CD4-positive, alpha-beta T cell treated with Interleukin-1 beta for 1 hour (primary cell): ENCODE data around the gene THRAP3.
A peak's percentile ranks its signal among the peaks of the same experiment; 100 is the strongest.
"Not testable (repeated sequence)": the region's sequence is repeated elsewhere in the genome, so short reads cannot be mapped to it uniquely, and the experiment has no call there.

Source experiments
- DNase-seq, 2 donors: peaks; one replicate each; pipeline ENCODE4 v3.0.0-alpha.2; 2020 to 2022

Gene THRAP3

GRCh38 chr1:36223996-36224536, at the start of gene THRAP3:
Gene THRAP3, plus strand, starts transcription at chr1:36224443. Its CDS starts 58,121 bp downstream, at chr1:36282564.
- peak; percentile 100 for DNase-seq

DNA sequence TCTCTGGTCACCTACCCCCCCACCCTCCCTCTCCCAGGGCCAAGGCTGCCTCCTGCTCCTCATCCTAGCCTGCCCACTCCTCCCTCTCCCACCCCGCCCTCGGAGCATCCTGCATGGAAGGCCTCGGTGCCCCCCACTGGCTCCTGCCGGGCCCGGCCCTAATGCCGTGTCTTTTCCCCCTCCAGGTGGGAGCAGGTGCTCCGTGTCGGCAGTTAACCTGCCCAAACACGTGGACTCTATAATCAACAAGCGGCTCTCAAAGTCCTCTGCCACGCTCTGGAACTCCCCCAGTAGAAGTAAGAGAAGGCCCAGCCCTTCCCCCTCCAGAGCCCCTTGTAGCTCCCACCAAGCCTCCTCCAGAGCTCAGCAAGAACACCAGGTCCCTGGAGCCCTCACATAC, 49.5 kb upstream of the THRAP3 start:
- no peak for DNase-seq

- peak in 1 of 2 donors; percentile 31 for DNase-seq
Measured at GRCh38 chr1:36175137-36176095, 48.8 kb upstream of the THRAP3 start.

- no peak for DNase-seq
Measured at GRCh38 chr1:36176106-36176949, 47.9 kb upstream of the THRAP3 start.

DNA sequence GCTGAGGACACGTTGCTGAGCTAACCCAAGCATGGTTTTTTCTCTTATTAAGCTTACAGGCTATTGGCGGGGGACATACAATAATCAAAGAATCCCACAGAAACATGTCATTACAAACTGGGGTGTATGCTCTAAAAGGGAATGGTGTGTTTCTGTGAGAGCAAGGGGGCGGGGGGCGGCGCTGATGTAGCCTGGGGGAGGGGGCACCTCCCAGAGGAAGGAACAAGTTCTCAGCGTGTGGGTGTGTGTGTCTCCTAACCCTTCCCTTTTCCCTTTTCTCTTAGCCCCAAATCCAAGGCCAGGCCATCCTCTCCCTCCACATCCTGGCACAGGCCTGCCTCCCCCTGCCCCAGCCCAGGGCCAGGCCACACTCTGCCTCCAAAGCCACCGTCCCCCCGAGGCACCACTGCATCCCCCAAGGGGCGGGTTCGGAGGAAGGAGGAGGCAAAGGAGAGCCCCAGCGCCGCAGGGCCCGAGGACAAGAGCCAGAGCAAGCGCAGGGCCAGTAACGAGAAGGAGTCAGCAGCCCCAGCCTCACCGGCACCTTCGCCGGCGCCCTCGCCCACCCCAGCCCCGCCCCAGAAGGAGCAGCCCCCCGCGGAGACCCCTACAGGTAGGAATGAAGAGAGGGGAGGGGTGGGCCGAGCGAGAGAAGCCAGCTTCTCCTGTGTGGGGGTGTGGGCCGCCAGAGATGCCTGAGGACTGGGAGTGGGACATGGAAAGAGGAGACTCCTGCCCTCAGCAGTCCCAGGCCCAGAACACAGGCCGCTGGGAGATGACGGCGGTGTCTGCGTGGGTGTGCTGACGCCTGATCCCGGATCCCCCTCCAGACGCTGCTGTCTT, 46.4 kb upstream of the THRAP3 start:
- DNase-seq, result no peak

DNA sequence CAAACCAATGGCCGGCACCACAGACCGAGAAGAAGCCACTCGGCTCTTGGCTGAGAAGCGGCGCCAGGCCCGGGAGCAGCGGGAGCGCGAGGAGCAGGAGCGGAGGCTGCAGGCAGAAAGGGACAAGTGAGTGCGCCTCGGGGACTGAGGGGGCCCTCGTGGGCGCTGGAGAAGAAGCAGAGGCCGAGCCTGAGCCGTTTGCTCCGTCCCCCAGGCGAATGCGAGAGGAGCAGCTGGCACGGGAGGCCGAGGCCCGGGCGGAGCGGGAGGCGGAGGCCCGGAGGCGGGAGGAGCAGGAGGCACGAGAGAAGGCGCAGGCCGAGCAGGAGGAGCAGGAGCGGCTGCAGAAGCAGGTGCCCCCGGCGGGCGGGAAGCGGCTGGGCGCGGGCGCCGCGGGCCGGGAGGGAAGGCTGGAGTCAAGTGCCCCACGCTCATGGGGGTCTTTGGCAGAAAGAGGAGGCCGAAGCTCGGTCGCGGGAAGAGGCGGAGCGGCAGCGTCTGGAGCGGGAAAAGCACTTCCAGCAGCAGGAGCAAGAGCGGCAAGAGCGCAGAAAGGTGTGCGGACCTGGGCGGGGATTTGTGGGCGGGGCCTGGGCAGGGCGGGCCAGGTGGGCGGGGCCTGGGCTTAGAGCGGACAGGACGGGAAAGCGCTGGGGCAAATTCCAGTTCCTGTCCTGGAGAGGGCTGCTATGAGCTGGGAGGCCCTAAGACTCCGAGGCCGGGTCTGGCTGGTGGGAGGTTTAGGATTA, 45.6 kb upstream of the THRAP3 start:
- no peak for DNase-seq

DNA sequence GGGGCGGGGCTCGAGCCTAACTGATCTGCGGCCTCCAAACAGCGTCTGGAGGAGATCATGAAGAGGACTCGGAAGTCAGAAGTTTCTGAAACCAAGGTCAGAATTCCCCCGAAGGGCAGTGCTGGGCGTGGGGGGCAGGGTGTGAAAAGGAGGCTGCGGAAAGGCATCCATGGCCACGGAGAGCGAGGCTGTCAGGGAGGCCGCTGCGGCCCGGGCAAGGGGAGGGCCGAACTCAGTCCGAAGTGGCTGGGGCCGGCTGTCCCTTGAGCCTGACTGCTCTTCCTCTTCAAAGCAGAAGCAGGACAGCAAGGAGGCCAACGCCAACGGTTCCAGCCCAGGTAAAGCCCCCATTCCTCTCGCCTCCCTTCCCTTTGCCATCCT, 45.0 kb upstream of the THRAP3 start:
- no peak for DNase-seq

DNA sequence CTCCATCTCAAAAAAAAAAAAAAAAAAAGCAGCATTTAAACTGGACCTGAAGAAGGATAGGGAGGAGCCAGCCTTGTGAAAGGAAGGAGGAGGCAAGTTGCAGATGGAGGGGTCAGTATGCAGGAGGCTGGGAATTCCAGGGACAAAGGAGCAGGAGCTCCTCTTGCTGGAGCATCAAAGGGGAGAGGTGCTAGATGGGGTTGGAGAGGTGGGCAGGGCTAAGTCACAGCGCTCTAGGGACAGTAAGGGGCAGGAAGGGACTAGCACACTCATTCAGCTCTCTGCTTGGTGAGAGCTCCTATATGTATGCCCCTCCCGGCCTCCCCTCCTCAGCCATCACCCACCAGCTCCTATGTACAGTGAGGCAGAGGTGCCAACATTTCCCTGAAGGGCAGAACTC, 41.5 kb upstream of the THRAP3 start:
- DNase-seq, result no peak

- no peak for DNase-seq
Measured at GRCh38 chr1:36183309-36183856, 40.9 kb upstream of the THRAP3 start.

DNA sequence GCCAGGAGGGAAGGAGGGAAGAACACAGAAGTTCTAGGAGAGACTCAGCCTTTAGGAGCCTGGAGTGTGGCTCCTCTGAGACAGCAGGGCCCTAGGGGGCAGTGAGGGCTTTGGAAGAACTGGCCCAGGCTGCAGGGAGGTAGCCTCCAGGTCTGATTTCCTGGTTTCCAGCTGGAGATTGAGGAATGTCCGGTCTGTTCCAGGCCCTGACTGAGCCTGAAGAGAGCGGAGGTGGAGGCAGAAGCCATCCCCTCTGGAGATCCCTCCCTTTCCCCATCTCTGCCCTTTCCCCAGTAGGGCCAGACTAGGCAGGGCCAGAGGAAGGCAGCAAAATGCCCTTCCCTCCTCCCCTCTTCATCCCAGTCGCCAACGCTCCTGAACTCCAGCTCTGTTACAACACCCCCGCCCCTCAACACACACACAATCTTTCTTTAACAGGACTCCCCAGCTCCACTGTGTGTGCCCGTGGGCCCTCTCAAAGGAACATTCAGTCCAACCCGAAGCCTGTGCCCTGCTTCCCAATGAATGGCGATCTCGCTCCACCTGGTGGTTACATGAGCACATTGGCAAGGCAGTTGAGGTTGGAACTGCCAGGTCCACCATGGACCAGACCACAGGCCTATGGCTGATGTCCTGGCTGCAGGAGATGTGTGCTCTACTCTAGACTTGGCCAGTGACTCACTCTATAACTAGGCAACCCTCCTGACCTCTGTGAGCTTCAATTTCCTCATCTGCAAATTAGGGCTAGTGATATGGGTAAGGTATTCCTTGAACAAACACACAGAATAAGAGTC, 36.2 kb upstream of the THRAP3 start:
- DNase-seq, result peak; percentile 87 to 89

GRCh38 chr1:36196805-36197204, 27.4 kb upstream of the THRAP3 start:
- not testable (repeated sequence) for DNase-seq

- no peak for DNase-seq
Measured at GRCh38 chr1:36198641-36199040, 25.6 kb upstream of the THRAP3 start.

DNA sequence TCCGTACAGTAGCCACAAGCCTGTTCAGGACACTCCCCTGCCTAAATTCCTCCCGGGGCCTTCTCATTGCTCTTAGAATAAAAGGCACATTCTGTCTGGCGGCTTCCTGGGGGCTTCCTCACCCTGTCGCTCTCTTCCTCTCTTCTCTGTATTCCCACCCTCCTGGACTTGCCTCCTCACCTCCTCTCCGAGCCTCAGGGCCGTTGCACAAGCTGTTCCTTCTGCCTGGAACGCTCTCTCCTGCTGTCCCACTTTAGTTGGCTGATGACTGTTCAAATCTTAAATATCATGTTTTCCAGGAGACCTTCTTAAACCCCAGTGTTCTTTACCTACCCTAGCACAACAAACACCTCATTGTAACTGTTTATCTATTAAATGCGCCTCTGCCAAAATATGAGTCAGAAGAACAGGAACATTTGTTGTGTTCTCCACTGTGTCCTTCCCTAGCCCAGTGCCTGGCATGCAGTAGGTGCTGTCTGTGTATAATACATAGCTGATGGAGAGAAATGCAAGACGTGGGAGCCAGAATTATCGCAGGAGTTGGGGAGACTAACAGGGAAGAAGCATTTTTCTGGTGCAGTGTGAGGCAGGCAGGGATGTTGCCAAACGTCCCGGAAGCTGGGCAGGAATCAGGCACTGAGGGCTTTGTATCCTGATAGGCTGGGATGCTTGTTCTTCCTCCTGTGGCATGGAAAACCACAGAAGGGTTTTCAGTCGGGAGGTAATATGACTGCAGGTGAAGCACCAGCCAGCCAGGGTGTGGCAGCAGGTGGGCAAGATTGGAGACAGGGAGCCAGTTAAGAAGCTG, 24.1 kb upstream of the THRAP3 start:
- DNase-seq, result no peak

DNA sequence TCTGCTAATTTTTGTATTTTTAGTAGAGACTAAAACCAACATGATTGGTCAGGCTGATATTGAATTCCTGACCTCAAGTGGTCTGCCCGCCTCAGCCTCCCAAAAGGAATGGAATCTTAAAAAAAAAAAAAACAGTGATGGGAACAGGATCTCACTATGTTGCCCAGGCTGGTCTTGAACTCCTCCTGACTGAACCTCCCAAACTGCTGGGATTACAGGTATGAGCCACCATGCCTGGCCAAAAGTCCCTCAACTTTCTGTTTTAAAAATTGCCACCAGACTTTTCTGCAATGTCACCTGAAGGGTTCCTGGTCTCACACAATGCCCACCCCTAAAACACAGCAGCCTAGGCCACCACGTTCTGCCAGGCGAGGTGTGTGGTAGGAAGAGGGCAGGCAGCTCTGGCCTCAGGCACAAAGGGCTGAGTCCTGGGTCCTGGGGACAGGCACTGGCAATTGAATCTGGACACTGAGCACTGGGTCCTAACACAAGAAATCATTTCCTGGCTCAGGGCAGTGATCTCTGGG, 21.2 kb upstream of the THRAP3 start:
- DNase-seq, result no peak

DNA sequence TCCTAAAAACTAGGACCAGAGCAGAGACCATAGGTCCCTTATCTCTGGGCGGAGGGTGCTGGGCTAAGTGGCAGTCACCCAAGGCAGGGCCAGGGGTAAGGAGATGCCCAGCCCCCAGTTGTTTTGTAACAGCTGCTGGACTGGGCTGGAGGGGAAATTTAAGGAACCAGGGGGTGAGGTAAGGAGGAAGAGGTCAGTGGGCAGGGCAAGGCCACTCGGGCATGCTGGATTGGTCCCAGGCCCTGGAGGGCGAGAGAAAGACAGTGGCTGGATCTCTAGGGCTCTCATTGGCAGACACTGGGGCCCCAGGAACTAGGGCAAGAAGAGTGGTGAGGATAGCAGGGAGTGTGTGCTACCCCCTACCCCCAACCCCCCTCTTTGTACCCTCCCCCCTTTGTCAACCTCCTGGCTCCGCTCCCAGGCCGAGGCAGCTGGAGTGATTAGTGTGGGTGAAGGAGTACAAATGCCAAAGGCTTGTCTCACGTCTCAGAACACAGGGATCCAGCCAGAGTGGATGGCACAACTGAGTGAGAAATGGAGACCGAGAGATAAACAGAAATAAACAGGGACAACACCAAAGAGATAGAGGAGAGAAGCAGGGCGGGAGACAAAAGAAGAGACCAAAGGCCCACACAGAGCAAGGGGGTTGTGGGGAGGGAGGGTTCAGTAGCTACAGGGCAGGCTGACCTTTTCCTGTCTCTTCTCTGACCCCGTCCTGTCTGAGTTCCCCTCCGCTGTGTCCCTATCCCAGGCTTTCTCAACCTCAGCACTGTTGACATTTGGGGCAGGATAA, 20.5 kb upstream of the THRAP3 start:
- peak in 1 of 2 donors; percentile 58 for DNase-seq

DNA sequence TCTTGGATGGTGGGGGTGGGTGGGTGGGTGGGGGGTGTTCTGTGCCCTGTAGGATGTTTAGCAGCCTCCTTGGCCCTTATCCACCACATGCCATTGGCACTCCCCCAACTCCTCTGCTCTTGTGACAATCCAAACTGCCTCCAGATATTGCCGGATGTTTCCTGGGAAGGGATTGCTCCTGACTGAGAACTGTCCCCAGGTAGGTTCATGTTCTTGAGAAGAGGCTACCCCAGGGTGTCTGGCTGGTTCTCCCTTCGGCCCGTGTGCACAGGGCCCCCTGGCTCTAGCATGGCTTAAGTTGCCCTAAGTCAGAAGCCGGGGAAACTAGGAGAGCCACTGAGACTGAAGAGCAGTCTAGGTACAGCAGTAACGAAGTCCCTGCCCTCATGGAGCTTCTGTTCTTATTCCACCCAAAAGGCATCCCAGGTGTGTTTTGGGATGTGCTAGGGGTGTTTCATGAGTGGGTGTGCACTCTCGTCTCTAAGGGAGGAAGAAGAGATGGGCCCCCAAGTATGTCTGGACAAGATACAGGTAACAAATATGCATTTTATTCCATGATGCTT, 19.8 kb upstream of the THRAP3 start:
- no peak for DNase-seq

- DNase-seq, result no peak
Measured at GRCh38 chr1:36206323-36206858, 17.9 kb upstream of the THRAP3 start.

- DNase-seq, result no peak
Measured at GRCh38 chr1:36207339-36207738, 16.9 kb upstream of the THRAP3 start.
